Measurements from ENCODE around the gene RGS8.

DNA sequence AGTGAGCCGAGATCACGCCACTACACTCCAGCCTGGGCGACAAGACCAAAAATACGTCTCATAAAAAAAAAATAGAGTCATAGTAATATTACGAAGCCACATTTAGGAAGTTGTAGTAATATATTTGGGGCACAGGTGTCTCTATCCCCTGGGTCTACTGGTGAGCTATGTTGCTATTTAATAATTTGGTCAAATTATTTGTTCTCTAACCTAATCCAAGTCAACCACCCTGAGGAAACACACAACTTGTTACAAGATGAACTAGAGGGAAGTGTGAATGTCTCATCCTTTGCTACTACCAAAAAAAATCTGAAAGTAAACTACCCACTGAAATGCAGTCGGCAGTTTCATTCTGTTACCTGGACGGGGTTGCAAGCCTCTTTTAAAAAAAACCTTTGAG, 35.3 kb downstream of the RGS8 start:
- no peak for TF ChIP-seq YY1 (IDR thresholded peaks at IDR 0.05; ENCODE audit: insufficient read depth, insufficient read length)
- no peak for TF ChIP-seq ZNF274 (IDR thresholded peaks at IDR 0.05; ENCODE audit: low read depth, low read length)

Data from NT2/D1 (cell line).